ENCODE measurements around the gene DDHD1.

DNA sequence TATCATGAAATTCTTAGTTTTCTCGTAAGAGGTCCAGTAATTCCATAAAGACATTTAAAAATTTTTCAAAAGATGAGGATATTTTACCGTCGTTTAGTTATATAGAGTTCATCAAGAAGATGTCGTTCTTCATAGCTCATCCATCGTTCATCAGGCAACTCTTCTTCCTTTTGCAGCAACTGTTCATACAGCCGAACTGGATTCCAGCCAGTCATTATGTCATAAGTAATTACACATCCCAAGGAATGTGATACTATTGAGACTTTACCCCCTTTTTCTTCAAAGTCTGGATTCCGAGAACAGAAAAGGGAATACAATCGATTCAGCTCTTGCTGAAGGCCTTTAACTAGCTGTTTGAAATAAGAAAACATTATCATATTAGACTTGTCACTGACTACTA is 90.3 kb downstream of the DDHD1 start:
- no peak for TF ChIP-seq CTCF (conservative IDR thresholded peaks at IDR 0.05; ENCODE audit: low read depth in 2 of 2)
- no peak for TF ChIP-seq NANOG (IDR thresholded peaks at IDR 0.05; ENCODE audit: borderline replicate concordance)
- no peak for TF ChIP-seq EZH2 (IDR thresholded peaks at IDR 0.05; ENCODE audit: low read depth, unreplicated experiment)
- TF ChIP-seq POLR2AphosphoS5 (IDR thresholded peaks at IDR 0.05; ENCODE audit: low read depth): no peak
- no peak for TF ChIP-seq REST (IDR thresholded peaks at IDR 0.05; ENCODE audit: unreplicated experiment)
- TF ChIP-seq EZH2phosphoT487 (IDR thresholded peaks at IDR 0.05; ENCODE audit: unreplicated experiment): no peak
- TF ChIP-seq ZNF462 (CRISPR knock-in tag; IDR thresholded peaks at IDR 0.05): no peak
- TF ChIP-seq JUNB (IDR thresholded peaks at IDR 0.05; ENCODE audit: unreplicated experiment): no peak
- TF ChIP-seq, protein P1, sequence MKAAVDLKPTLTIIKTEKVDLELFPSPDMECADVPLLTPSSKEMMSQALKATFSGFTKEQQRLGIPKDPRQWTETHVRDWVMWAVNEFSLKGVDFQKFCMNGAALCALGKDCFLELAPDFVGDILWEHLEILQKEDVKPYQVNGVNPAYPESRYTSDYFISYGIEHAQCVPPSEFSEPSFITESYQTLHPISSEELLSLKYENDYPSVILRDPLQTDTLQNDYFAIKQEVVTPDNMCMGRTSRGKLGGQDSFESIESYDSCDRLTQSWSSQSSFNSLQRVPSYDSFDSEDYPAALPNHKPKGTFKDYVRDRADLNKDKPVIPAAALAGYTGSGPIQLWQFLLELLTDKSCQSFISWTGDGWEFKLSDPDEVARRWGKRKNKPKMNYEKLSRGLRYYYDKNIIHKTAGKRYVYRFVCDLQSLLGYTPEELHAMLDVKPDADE (IDR thresholded peaks at IDR 0.05): no peak

Measured in GM23338 (cell line).